GM13976 (cell line): ENCODE results near the gene MAD1L1.

Source experiments
- DNase-seq: peaks from one replicate; pipeline ENCODE4 v3.0.0; 2012; ENCODE audit warnings: low spot score
- CTCF ChIP-seq: IDR thresholded peaks from 2 replicates; pipeline ENCODE4 v1.5.1; 2012; ENCODE audit warnings: borderline replicate concordance, mild to moderate bottlenecking; ENCODE audit not compliant: insufficient read depth; ENCODE audit errors: extremely low read depth, missing control alignments, control extremely low read depth
- in situ Hi-C: fragments of 300-500 bp; cut with MboI; formaldehyde crosslinking; loops from one replicate; pipeline ENCODE4 v1.12.0; 2022; ENCODE audit warnings: low sequenced_read_pairs, mixed read lengths, inconsistent platforms; ENCODE audit not compliant: unreplicated experiment

MAD1L1 gene

GRCh38 chr7:1927937-1928644 lies 304.7 kb downstream of the MAD1L1 start:
- no peak for TF ChIP-seq CTCF
- no peak for DNase-seq
- in situ Hi-C loops = no loop called here

GRCh38 chr7:1926908-1927306 lies 305.8 kb downstream of the MAD1L1 start:
- no peak for TF ChIP-seq CTCF

GRCh38 chr7:1925973-1926907 lies 306.5 kb downstream of the MAD1L1 start:
- TF ChIP-seq CTCF = no peak
- in situ Hi-C loops = no loop called here
- DNase-seq = no peak

More at GRCh38 chr7:1926908-1927306, 305.8 kb downstream of the MAD1L1 start:
- DNase-seq = no peak
- in situ Hi-C loops = no loop called here

- no peak for TF ChIP-seq CTCF
- in situ Hi-C loops = no loop called here
- no peak for DNase-seq
Observed at GRCh38 chr7:1925349-1925748, 307.4 kb downstream of the MAD1L1 start.

- peak; percentile 63 for DNase-seq
- in situ Hi-C loops = no loop called here
- no peak for TF ChIP-seq CTCF
Observed at GRCh38 chr7:1924258-1924817, 308.4 kb downstream of the MAD1L1 start.

GRCh38 chr7:1923409-1924257 lies 309.1 kb downstream of the MAD1L1 start:
- in situ Hi-C loops = no loop called here
- no peak for DNase-seq
- no peak for TF ChIP-seq CTCF
